HFFc6 (cell line): Measurements from ENCODE around the gene JAK1. TPM values are rescaled to one million over a fixed set of nuclear protein-coding genes. Genes with fewer than 3 reads are reported as not detected.

Experiments
- DNase-seq: peaks from one replicate; pipeline ENCODE4 v3.0.0-alpha.2; 2018
- H3K27ac Mint-ChIP-seq: 2 replicates; pipeline ENCODE4 v1.8.0; 2020; ENCODE audit warnings: mild to moderate bottlenecking, mixed read lengths
- H3K27me3 Mint-ChIP-seq: 2 replicates; pipeline ENCODE4 v1.8.0; 2021; ENCODE audit warnings: mild to moderate bottlenecking, moderate library complexity, mixed read lengths; ENCODE audit not compliant: insufficient read depth
- H3K36me3 Mint-ChIP-seq: 2 replicates; pipeline ENCODE4 v1.8.0; 2021; ENCODE audit warnings: low read depth, mixed read lengths
- H3K4me1 Mint-ChIP-seq: 2 replicates; pipeline ENCODE4 v1.8.0; 2020; ENCODE audit warnings: low read depth, mixed read lengths
- H3K4me3 Mint-ChIP-seq: 2 replicates; pipeline ENCODE4 v1.8.0; 2020; ENCODE audit warnings: mild to moderate bottlenecking, moderate library complexity, mixed read lengths
- H3K9me3 Mint-ChIP-seq: 2 replicates; pipeline ENCODE4 v1.8.0; 2020; ENCODE audit warnings: mild to moderate bottlenecking, mixed read lengths
- total RNA-seq, 6 experiments: library from RNA; stranded (reverse); fragmentation: NEBNext Ultra II Directional; extraction: Animal tissue kit (Norgen Biotek cat#: 25700); gene quantifications; 2 replicates in 1 of 6; 3 replicates in 5 of 6; pipeline ENCODE4 v1.2.3, GENCODE V29; 2021
- TF ChIP-seq, protein P1 (sequence below): fragments of 200-600 bp; sonication (generic); IDR thresholded peaks from 2 replicates; pipeline ENCODE4 v1.5.0; 2021; ENCODE audit warnings: antibody characterized with exemption, mild to moderate bottlenecking

JAK1 gene
- total RNA-seq, 6 experiments from 2014 or later = 90.0 to 104 (median 98.3) TPM

DNA sequence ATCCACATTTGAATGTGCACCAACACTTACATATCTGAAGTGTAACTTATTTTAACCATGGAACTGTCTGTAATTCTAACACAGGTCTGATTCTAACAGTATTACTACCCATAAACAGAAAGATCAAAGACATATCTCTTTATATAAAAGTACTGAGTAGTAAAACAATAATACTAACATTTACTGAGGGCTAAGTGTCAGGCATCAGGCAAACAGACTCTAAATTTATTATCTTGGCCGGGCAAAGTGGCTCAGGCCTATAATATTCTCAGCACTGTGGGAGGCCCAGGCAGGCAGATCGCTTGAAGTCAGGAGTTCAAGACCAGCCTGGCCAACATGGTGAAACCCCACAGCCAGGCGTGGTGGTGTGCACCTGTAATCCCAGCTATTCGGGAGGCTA lies 85.9 kb downstream of the JAK1 start:
- no peak overlapping the region for H3K4me3 Mint-ChIP-seq
- peaks cover 49% of the 10 kb centered on the region for H3K4me1 Mint-ChIP-seq
- DNase-seq = no peak
- no peaks in the 10 kb centered on the region for H3K9me3 Mint-ChIP-seq
- no peaks in the 10 kb centered on the region; the same call in 1 of the 2 replicates for H3K27me3 Mint-ChIP-seq
- H3K27ac Mint-ChIP-seq = no peak overlapping the region
- peaks cover 12% of the 10 kb centered on the region for H3K36me3 Mint-ChIP-seq
- TF ChIP-seq, protein P1, sequence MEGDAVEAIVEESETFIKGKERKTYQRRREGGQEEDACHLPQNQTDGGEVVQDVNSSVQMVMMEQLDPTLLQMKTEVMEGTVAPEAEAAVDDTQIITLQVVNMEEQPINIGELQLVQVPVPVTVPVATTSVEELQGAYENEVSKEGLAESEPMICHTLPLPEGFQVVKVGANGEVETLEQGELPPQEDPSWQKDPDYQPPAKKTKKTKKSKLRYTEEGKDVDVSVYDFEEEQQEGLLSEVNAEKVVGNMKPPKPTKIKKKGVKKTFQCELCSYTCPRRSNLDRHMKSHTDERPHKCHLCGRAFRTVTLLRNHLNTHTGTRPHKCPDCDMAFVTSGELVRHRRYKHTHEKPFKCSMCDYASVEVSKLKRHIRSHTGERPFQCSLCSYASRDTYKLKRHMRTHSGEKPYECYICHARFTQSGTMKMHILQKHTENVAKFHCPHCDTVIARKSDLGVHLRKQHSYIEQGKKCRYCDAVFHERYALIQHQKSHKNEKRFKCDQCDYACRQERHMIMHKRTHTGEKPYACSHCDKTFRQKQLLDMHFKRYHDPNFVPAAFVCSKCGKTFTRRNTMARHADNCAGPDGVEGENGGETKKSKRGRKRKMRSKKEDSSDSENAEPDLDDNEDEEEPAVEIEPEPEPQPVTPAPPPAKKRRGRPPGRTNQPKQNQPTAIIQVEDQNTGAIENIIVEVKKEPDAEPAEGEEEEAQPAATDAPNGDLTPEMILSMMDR = no peak

DNA sequence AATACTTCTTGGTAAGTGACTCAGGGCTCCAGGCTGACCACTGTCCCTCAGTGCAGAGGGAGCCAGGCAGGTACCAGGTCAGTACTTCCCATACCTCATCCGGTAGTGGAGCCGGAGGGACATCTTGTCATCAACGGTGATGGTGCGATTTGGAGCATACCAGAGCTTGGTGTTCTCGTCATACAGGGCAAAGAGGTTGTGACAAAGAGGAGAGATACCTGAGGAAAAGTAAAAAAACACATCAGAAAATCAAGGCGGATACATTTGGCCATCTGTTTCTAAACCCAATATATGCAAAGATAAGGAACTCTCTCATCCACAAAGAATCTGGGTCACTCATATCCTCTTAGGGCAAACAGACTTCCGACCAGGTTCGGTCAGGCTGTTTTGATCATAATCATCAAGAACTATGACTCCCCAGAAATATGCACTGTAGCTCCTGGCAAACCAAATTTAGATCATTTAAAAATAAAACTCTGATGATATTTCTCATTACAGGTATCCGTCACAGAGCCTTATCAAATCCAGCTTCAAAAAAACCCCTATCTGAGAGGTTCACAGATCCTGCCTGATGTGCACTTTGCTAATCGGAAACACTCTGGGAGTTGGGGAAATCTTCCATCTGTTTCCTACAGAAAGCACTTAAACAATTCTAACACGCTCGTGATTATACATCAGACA lies 87.3 kb downstream of the JAK1 start:
- peak; percentile 27 for DNase-seq
- Mint-ChIP-seq H3K9me3 (no peaks in the 10 kb centered on the region), H3K4me1 (peaks cover 37% of the 10 kb centered on the region), H3K27me3 (no peaks in the 10 kb centered on the region; the same call in 1 of the 2 replicates), H3K36me3 (peaks cover 21% of the 10 kb centered on the region), H3K27ac (peak overlapping the region; percentile 74), H3K4me3 (peak overlapping the region; percentile 62)
- TF ChIP-seq, protein P1 = no peak

DNA sequence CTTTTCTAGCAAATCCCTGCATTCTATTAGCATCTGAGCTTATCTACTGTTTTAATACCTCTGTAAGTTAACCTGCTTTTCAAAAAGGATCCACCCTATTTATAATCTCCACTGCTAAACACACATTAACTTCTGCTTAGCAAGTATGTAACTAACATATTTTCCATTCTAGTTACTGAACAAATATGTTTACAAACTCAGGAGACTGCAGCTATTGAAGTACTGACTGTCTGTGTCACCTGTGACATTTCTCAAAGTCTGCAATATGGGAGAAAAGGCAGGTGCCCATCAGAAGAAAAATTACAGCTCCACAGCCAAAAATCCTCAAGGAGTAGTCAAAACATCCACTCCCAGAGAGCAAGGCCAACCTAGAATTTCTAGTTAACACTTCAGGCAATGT lies 88.3 kb downstream of the JAK1 start:
- Mint-ChIP-seq H3K9me3 (no peaks in the 10 kb centered on the region), H3K27me3 (no peaks in the 10 kb centered on the region; the same call in 1 of the 2 replicates), H3K27ac (no peak overlapping the region), H3K4me3 (no peak overlapping the region), H3K36me3 (peaks cover 21% of the 10 kb centered on the region), H3K4me1 (peaks cover 37% of the 10 kb centered on the region)
- no peak for DNase-seq
- TF ChIP-seq, protein P1 = no peak

DNA sequence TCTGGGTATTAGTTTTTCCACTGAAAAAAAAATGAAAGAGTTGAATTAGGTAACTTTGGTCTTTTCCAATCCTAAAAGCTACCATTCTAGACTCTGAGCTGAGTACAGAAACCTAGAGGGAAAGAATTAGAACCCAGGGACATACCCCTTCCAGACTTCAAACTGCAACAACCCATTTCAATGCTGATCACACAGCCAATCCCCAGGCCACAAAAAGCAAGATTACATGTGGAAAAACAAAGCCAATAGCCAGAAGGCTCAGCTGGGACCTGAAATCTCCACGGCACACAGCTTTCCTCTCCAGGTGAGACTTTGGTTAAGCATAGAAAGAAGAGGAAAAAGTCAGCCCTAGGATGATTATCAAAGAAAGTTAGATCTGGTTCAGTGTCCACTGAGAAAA lies 88.8 kb downstream of the JAK1 start:
- no peak overlapping the region for H3K27ac Mint-ChIP-seq
- H3K4me1 Mint-ChIP-seq = peaks cover 37% of the 10 kb centered on the region
- no peaks in the 10 kb centered on the region for H3K9me3 Mint-ChIP-seq
- TF ChIP-seq, protein P1 = no peak
- H3K4me3 Mint-ChIP-seq = no peak overlapping the region
- no peak for DNase-seq
- peaks cover 25% of the 10 kb centered on the region for H3K36me3 Mint-ChIP-seq
- H3K27me3 Mint-ChIP-seq = no peaks in the 10 kb centered on the region; the same call in 1 of the 2 replicates

DNA sequence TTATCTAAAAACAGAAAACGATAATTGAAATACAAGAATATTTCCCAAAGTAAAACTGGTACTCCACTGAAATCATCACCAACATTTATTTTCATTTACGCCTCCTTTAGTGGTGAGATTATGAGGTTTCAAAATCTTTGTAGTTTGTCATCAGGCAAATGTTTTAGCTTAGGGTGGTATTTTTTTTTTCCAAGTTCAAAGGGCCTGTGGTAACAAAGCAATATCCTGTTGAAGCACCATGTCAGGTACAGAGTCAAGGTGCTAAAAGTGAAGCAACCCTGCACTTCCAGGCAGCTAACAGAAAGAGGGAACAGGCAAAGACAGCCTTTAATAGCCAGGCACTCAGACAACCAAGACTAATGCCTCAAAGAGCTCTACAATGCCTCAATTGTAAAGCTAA lies 89.2 kb downstream of the JAK1 start:
- peaks cover 30% of the 10 kb centered on the region for H3K36me3 Mint-ChIP-seq
- H3K4me3 Mint-ChIP-seq = no peak overlapping the region
- no peak for DNase-seq
- peaks cover 35% of the 10 kb centered on the region for H3K4me1 Mint-ChIP-seq
- H3K27me3 Mint-ChIP-seq = no peaks in the 10 kb centered on the region
- H3K27ac Mint-ChIP-seq = no peak overlapping the region
- TF ChIP-seq, protein P1 = no peak
- H3K9me3 Mint-ChIP-seq = no peaks in the 10 kb centered on the region
